ENCODE results near the gene HMGN4. TPM values are rescaled to one million over a fixed set of nuclear protein-coding genes. Genes with fewer than 3 reads are reported as not detected.
"Not testable (repeated sequence)": the region's sequence is repeated elsewhere in the genome, so short reads cannot be mapped to it uniquely, and the experiment has no call there.

The HMGN4 gene
- total and polyA plus RNA-seq, 7 donors, result 55.9 to 104 (median 70.6) TPM

GRCh38 chr6:26539071-26539615 is 977 bp downstream of the HMGN4 start:
- 67 to 74% methylated on average over 16 of the region's 16 CpGs for WGBS, 2 donors
- peak overlapping the region; percentile 78 to 95 (median 86) for H3K4me3 ChIP-seq
- DNase-seq, result no peak
- H3K27me3 ChIP-seq, result no peaks in the 10 kb centered on the region
- H3K27ac ChIP-seq, result peak overlapping the region; percentile 87 to 98 (median 94)
- H3K9me3 ChIP-seq, result no peaks in the 10 kb centered on the region
- intact Hi-C loops (cut with DNase I), result loop anchor here (5.0 to 10.0 kb wide), 4 partner anchors 58 to 936 kb away; partner anchors contain the start of genes ABT1 and ZNF184
- no peak for TF ChIP-seq POLR2A (IDR thresholded peaks at IDR 0.05)
- no peak for TF ChIP-seq CTCF (IDR thresholded peaks at IDR 0.05)
- TF ChIP-seq POLR2AphosphoS5 (IDR thresholded peaks at IDR 0.05), result no peak
- TF ChIP-seq EP300 (IDR thresholded peaks at IDR 0.05), result no peak
- H3K36me3 ChIP-seq, result peaks cover 0 to 17% (median 4%) of the 10 kb centered on the region in 4 donors
- peaks cover 0 to 38% (median 25%) of the 10 kb centered on the region in 4 donors for H3K4me1 ChIP-seq

- Histone ChIP-seq H3K4me1 (peaks cover 0 to 26% (median 14%) of the 10 kb centered on the region in 4 donors), H3K9me3 (no peaks in the 10 kb centered on the region), H3K4me3 (no peak overlapping the region), H3K36me3 (peaks cover 8 to 42% (median 14%) of the 10 kb centered on the region in 4 donors), H3K27me3 (no peaks in the 10 kb centered on the region), H3K27ac (no peak overlapping the region)
- intact Hi-C loops (cut with DNase I), result no loop called here
- no peak for DNase-seq
- WGBS, 2 donors, result 79 to 80% methylated on average over 1 of the region's 1 CpG
- no peak for TF ChIP-seq POLR2AphosphoS5 (IDR thresholded peaks at IDR 0.05)
- TF ChIP-seq EP300 (IDR thresholded peaks at IDR 0.05), result no peak
- no peak for TF ChIP-seq POLR2A (IDR thresholded peaks at IDR 0.05)
- no peak for TF ChIP-seq CTCF (IDR thresholded peaks at IDR 0.05)
Measured at GRCh38 chr6:26541579-26541978, 3.4 kb downstream of the HMGN4 start.

GRCh38 chr6:26543953-26544352 is 5.8 kb downstream of the HMGN4 start:
- peaks cover 0 to 20% (median 7%) of the 10 kb centered on the region in 4 donors for H3K4me1 ChIP-seq
- TF ChIP-seq EP300 (IDR thresholded peaks at IDR 0.05), result no peak
- TF ChIP-seq POLR2AphosphoS5 (IDR thresholded peaks at IDR 0.05), result no peak
- TF ChIP-seq CTCF (IDR thresholded peaks at IDR 0.05), result no peak
- no peak for TF ChIP-seq POLR2A (IDR thresholded peaks at IDR 0.05)
- peaks cover 8 to 44% (median 16%) of the 10 kb centered on the region in 4 donors for H3K36me3 ChIP-seq
- DNase-seq, result no peak
- H3K9me3 ChIP-seq, result no peaks in the 10 kb centered on the region
- H3K4me3 ChIP-seq, result no peak overlapping the region
- intact Hi-C loops (cut with DNase I), result no loop called here
- H3K27me3 ChIP-seq, result no peaks in the 10 kb centered on the region
- no peak overlapping the region for H3K27ac ChIP-seq

GRCh38 chr6:26544473-26544872 is 6.3 kb downstream of the HMGN4 start:
- H3K27me3 ChIP-seq, result no peaks in the 10 kb centered on the region
- H3K4me3 ChIP-seq, result no peak overlapping the region
- intact Hi-C loops (cut with DNase I), result no loop called here
- peaks cover 0 to 15% (median 5%) of the 10 kb centered on the region in 4 donors for H3K4me1 ChIP-seq
- H3K36me3 ChIP-seq, result peaks cover 8 to 44% (median 16%) of the 10 kb centered on the region in 4 donors
- no peak for DNase-seq
- TF ChIP-seq POLR2A (IDR thresholded peaks at IDR 0.05) (no peak), CTCF (IDR thresholded peaks at IDR 0.05) (no peak), EP300 (IDR thresholded peaks at IDR 0.05) (no peak), POLR2AphosphoS5 (IDR thresholded peaks at IDR 0.05) (no peak)
- no peaks in the 10 kb centered on the region for H3K9me3 ChIP-seq
- no peak overlapping the region for H3K27ac ChIP-seq

GRCh38 chr6:26545627-26546026 is 7.5 kb downstream of the HMGN4 start:
- Histone ChIP-seq H3K27me3 (no peaks in the 10 kb centered on the region), H3K36me3 (peaks cover 8 to 41% (median 16%) of the 10 kb centered on the region in 4 donors), H3K4me1 (peaks cover 0 to 9% (median 2%) of the 10 kb centered on the region in 4 donors), H3K27ac (no peak overlapping the region), H3K4me3 (no peak overlapping the region), H3K9me3 (no peaks in the 10 kb centered on the region)
- 90 to 92% methylated on average over 6 of the region's 6 CpGs for WGBS, 2 donors
- TF ChIP-seq CTCF (IDR thresholded peaks at IDR 0.05) (no peak), EP300 (IDR thresholded peaks at IDR 0.05) (no peak), POLR2A (IDR thresholded peaks at IDR 0.05) (no peak), POLR2AphosphoS5 (IDR thresholded peaks at IDR 0.05) (no peak)
- no peak for DNase-seq
- intact Hi-C loops (cut with DNase I), result no loop called here

GRCh38 chr6:26547363-26547762 is 9.2 kb downstream of the HMGN4 start:
- DNase-seq; H3K4me3 ChIP-seq; H3K27me3 ChIP-seq; intact Hi-C loops (cut with DNase I); H3K9me3 ChIP-seq; H3K27ac ChIP-seq: not testable (repeated sequence)
- Histone ChIP-seq H3K36me3 (peaks cover 8 to 39% (median 16%) of the 10 kb centered on the region in 4 donors), H3K4me1 (peaks cover 0 to 12% (median 0%) of the 10 kb centered on the region in 4 donors)
- WGBS, 2 donors, result 94 to 96% methylated on average over 18 of the region's 18 CpGs
